ENCODE results near the gene RSAD1. TPM values are rescaled to one million over a fixed set of nuclear protein-coding genes. Genes with fewer than 3 reads are reported as not detected.

The RSAD1 gene
- polyA plus RNA-seq, 1 of the 3 experiments (the other 2 are of a cell fraction) = 44.7 TPM

GRCh38 chr17:50479522-50480141 lies 972 bp downstream of the RSAD1 start (continued):
- TF ChIP-seq MXI1 (IDR thresholded peaks at IDR 0.05; ENCODE audit: low read depth, low read length) (peak; percentile 97), TAF1 (IDR thresholded peaks at IDR 0.05; ENCODE audit: borderline replicate concordance, low read depth, low read length) (peak; percentile 44; the same call in 1 of the 2 replicates), POLR2AphosphoS5 (IDR thresholded peaks at IDR 0.05; ENCODE audit: low read depth, low read length) (peak; percentile 20; the same call in 1 of the 2 replicates), SIN3A (IDR thresholded peaks at IDR 0.05; ENCODE audit: borderline replicate concordance, low read depth, low read length) (peak; percentile 87; the same call in 1 of the 2 replicates), RXRA (IDR thresholded peaks at IDR 0.05; ENCODE audit: borderline replicate concordance, low read depth) (no peak), EP300 (IDR thresholded peaks at IDR 0.05; ENCODE audit: borderline replicate concordance in 1 of 2, low read depth in 1 of 2, low read length in 1 of 2) (no peak), PBX3 (IDR thresholded peaks at IDR 0.05) (no peak), ZBTB33 (IDR thresholded peaks at IDR 0.05; ENCODE audit: borderline replicate concordance, low read depth) (no peak), RCOR1 (IDR thresholded peaks at IDR 0.05; ENCODE audit: low read length) (peak; percentile 23; the same call in 1 of the 2 replicates), MAX (IDR thresholded peaks at IDR 0.05; ENCODE audit: low read depth) (peak; percentile 98), SMC3 (IDR thresholded peaks at IDR 0.05; ENCODE audit: low read depth, low read length) (peak; percentile 28; the same call in 1 of the 2 replicates), TEAD4 (IDR thresholded peaks at IDR 0.05; ENCODE audit: borderline replicate concordance, insufficient read depth) (no peak), CTCF (IDR thresholded peaks at IDR 0.05) (peak; percentile 67)

All from SK-N-SH (cell line).